HepG2 (cell line): Measurements from ENCODE around the gene TENT5A. TPM values are rescaled to one million over a fixed set of nuclear protein-coding genes. Genes with fewer than 3 reads are reported as not detected.
A peak's percentile ranks its signal among the peaks of the same experiment; 100 is the strongest.

Source experiments
- EP300 ChIP-seq, 3 experiments: sonication (generic) in 1 of 3; formaldehyde crosslinking in 1 of 3; IDR thresholded peaks; 2 replicates each; pipeline versions ENCODE4 v1.5.1 to v1.6.1; 2011 to 2020; ENCODE audit warnings: low read depth in 2 of 3, low read length in 2 of 3, borderline replicate concordance in 1 of 3, improper control_type of control experiment in 1 of 3, mild to moderate bottlenecking in 1 of 3, missing genetic modification reagents in 1 of 3, moderate library complexity in 1 of 3
- FOXA3 ChIP-seq: IDR thresholded peaks from 2 replicates; pipeline ENCODE4 v1.6.1; 2016; ENCODE audit warnings: missing genetic modification reagents, missing compliant biosample characterization
- NR0B2 ChIP-seq: sonication (generic); formaldehyde crosslinking; IDR thresholded peaks from 2 replicates; pipeline ENCODE4 v1.4.0; 2020; ENCODE audit warnings: mild to moderate bottlenecking, missing genetic modification reagents
- PLRG1 ChIP-seq: fragments of 450-650 bp; conservative IDR thresholded peaks from 2 replicates; pipeline ENCODE4 v1.6.1; 2016
- SMAD9 ChIP-seq: sonication (generic); formaldehyde crosslinking; IDR thresholded peaks from 2 replicates; pipeline ENCODE4 v1.5.1; 2020; ENCODE audit warnings: mild to moderate bottlenecking, missing genetic modification reagents
- SNRNP70 ChIP-seq: fragments of 200-400 bp; formaldehyde crosslinking; IDR thresholded peaks from 2 replicates; pipeline ENCODE4 v1.6.1; 2017; ENCODE audit warnings: mild to moderate bottlenecking, low read depth, low read length, moderate library complexity
- YY1 ChIP-seq: IDR thresholded peaks from 2 replicates; pipeline ENCODE4 v1.6.1; 2011; ENCODE audit warnings: low read length, low read depth, moderate library complexity, mild to moderate bottlenecking; ENCODE audit not compliant: insufficient read depth, insufficient replicate concordance
- ZBTB10 ChIP-seq: sonication (generic); formaldehyde crosslinking; IDR thresholded peaks from 2 replicates; pipeline ENCODE4 v1.4.0; 2020; ENCODE audit warnings: missing genetic modification reagents, borderline replicate concordance
- ZNF329 ChIP-seq: sonication (generic); formaldehyde crosslinking; IDR thresholded peaks from 2 replicates; pipeline ENCODE4 v1.9.0; 2021; ENCODE audit warnings: low read depth, mild to moderate bottlenecking, missing genetic modification reagents
- ZNF609 ChIP-seq: sonication (generic); formaldehyde crosslinking; IDR thresholded peaks from 2 replicates; pipeline ENCODE4 v1.4.0; 2020; ENCODE audit warnings: mild to moderate bottlenecking, missing genetic modification reagents, borderline replicate concordance
- polyA plus RNA-seq, 8 experiments: library from polyadenylated mRNA; depleted of rRNA in 3 of 8; stranded (reverse) in 7 of 8; unstranded in 1 of 8; fragments of >200 nt; fragmentation: Illumina TruSeq in 4 of 8; extraction: Trizol in 4 of 8; gene quantifications; 2 replicates each; pipeline versions ENCODE4 v1.2.1 to v1.2.3, GENCODE V29; 2011 to 2016; ENCODE audit warnings: low read depth in 4 of 8, missing spikeins in 1 of 8, mixed read lengths in 1 of 8; ENCODE audit not compliant: insufficient read depth in 1 of 8
- total RNA-seq, 5 experiments: library from RNA; depleted of rRNA; stranded (reverse); fragments of >200 nt; fragmentation: Illumina TruSeq; extraction: Trizol; gene quantifications; 2 replicates each; pipeline ENCODE4 v1.2.3, GENCODE V29; 2016; ENCODE audit warnings: low read depth in 1 of 5

Gene TENT5A
- total and polyA plus RNA-seq, 2 of the 13 experiments (the other 11 are each of a cell fraction or from before 2014, with no cell fraction given): 8.0 to 13.8 TPM

- TF ChIP-seq YY1 (no peak), FOXA3 (CRISPR knock-in tag) (no peak; the same call in 1 of the 2 replicates), PLRG1 (no peak), ZNF609 (CRISPR knock-in tag) (no peak), NR0B2 (CRISPR knock-in tag) (no peak), SNRNP70 (no peak), ZBTB10 (no peak), EP300 (IDR thresholded peaks at IDR 0.05; ENCODE audit: low read depth in 2 of 2, low read length in 2 of 2) (no peak; a peak in 1 of 4 replicates), EP300 (CRISPR knock-in tag; IDR thresholded peaks at IDR 0.05; ENCODE audit: borderline replicate concordance) (no peak), SMAD9 (0 out of 2 replicates have a peak, but pooled peaks have one; percentile 26), ZNF329 (CRISPR knock-in tag) (no peak)
Measured at GRCh38 chr6:81752084-81752920, at the start of gene TENT5A (continued).
